Psoas muscle (tissue), 8 donors: Measurements from ENCODE around the gene KRTAP6-1. TPM values are rescaled to one million over a fixed set of nuclear protein-coding genes. Genes with fewer than 3 reads are reported as not detected.

Experiments
- ATAC-seq, 4 donors: fragments of 200-7000 bp; cut with Tn5 transposase; one replicate each; pipeline ENCODE4 v1.9.1; 2020; ENCODE audit warnings: moderate library complexity in 3 of 4, mild to moderate bottlenecking in 2 of 4
- DNase-seq, 2 donors: peaks; one replicate each; pipeline ENCODE4 v3.0.0-alpha.2; 2020
- H3K27ac ChIP-seq: fragments of 200-600 bp; one replicate; pipeline ENCODE4 v1.8.0; 2022
- H3K27me3 ChIP-seq, 3 donors: fragments of 200-600 bp in 1 of 3; one replicate each; pipeline versions ENCODE4 v1.6.1 to v1.8.0; 2013 to 2022; ENCODE audit warnings: low read length in 2 of 3, mild to moderate bottlenecking in 2 of 3, moderate library complexity in 1 of 3; ENCODE audit not compliant: insufficient read depth in 3 of 3
- H3K36me3 ChIP-seq, 2 donors: fragments of 200-600 bp in 1 of 2; one replicate each; pipeline versions ENCODE4 v1.6.1 to v1.8.0; 2013 to 2022; ENCODE audit warnings: low read depth in 1 of 2, mild to moderate bottlenecking in 1 of 2, moderate library complexity in 1 of 2; ENCODE audit not compliant: insufficient read depth in 1 of 2
- H3K4me1 ChIP-seq: fragments of 200-600 bp; one replicate; pipeline ENCODE4 v1.8.0; 2022
- H3K4me3 ChIP-seq: fragments of 200-600 bp; one replicate; pipeline ENCODE4 v1.8.0; 2022; ENCODE audit warnings: mild to moderate bottlenecking
- H3K9me3 ChIP-seq: fragments of 200-600 bp; one replicate; pipeline ENCODE4 v1.8.0; 2022
- CTCF ChIP-seq: fragments of 200-600 bp; IDR thresholded peaks from one replicate; pipeline ENCODE4 v1.8.0; 2022; ENCODE audit warnings: antibody characterized with exemption
- WGBS, 3 donors: extraction: QIAGEN DNeasy Blood & Tissue Kit; methylation state at CpG; one replicate each; pipeline versions ENCODE4 v1.1.6 to v1.1.7; 2013; 5-methylcytosine and 5-hydroxymethylcytosine counted together
- intact Hi-C, 2 donors: fragments of 100-400 bp; cut with DNase I; formaldehyde crosslinking; loops; one replicate each; pipeline versions ENCODE4 v1.11.0 to v1.14.2; 2022
- polyA plus RNA-seq, 3 donors: library from polyadenylated mRNA; stranded (reverse); fragments of 200-250 nt; gene quantifications; one replicate each; pipeline ENCODE4 v1.2.3, GENCODE V29; 2013
- total RNA-seq, 4 donors: library from RNA; stranded (reverse); fragmentation: NEBNext Ultra II Directional in 2 of 4; extraction: Animal tissue kit (Norgen Biotek cat#: 25700) in 2 of 4; gene quantifications; one replicate each; pipeline versions ENCODE4 v1.2.1 to v1.2.4, GENCODE V29; 2021 to 2023
- donor health status: healthy with polysubstance abuse.
- donor health status: DM: no; HTN: no; CAD: no; lungs with moderate emphysema.
- donor health status: Bipolar disorder and iron deficiency.
- donor health status: healthy.
- donor health status: DM: yes; HTN: yes; CAD: no.
- donor health status: DM: no; HTN: no; CAD: no.
- donor health status: DM: no; HTN: no; CAD: no.
- donor health status: DM: yes; HTN: yes; CAD: no.

KRTAP6-1 gene
- total and polyA plus RNA-seq, 7 donors: not detected

- no peak for ATAC-seq
- H3K27me3 ChIP-seq: no peaks in the 10 kb centered on the region
- no peak for TF ChIP-seq CTCF
- intact Hi-C loops: no loop called here
- H3K9me3 ChIP-seq: no peaks in the 10 kb centered on the region
- 37 to 46% (median 38%) methylated on average over 1 of the region's 1 CpG for WGBS, 3 donors
- DNase-seq: no peak
- H3K4me3 ChIP-seq: no peak overlapping the region
- H3K27ac ChIP-seq: no peak overlapping the region
- no peaks in the 10 kb centered on the region for H3K36me3 ChIP-seq
- no peaks in the 10 kb centered on the region for H3K4me1 ChIP-seq
Measured at GRCh38 chr21:30582870-30583269, 30.9 kb downstream of the KRTAP6-1 start.

GRCh38 chr21:30580132-30580531 lies 33.6 kb downstream of the KRTAP6-1 start:
- Histone ChIP-seq H3K27me3 (no peaks in the 10 kb centered on the region), H3K27ac (no peak overlapping the region), H3K4me3 (no peak overlapping the region), H3K36me3 (no peaks in the 10 kb centered on the region), H3K4me1 (no peaks in the 10 kb centered on the region), H3K9me3 (no peaks in the 10 kb centered on the region)
- WGBS, 3 donors: 56 to 65% (median 64%) methylated on average over 3 of the region's 3 CpGs
- ATAC-seq (no peak), DNase-seq (no peak)
- intact Hi-C loops: no loop called here
- TF ChIP-seq CTCF: no peak

- no peaks in the 10 kb centered on the region for H3K9me3 ChIP-seq
- ATAC-seq (no peak), DNase-seq (no peak)
- no peak for TF ChIP-seq CTCF
- no peaks in the 10 kb centered on the region for H3K27me3 ChIP-seq
- H3K4me3 ChIP-seq: no peak overlapping the region
- H3K27ac ChIP-seq: no peak overlapping the region
- WGBS, 3 donors: 31 to 46% (median 38%) methylated on average over 1 of the region's 1 CpG
- no peaks in the 10 kb centered on the region for H3K36me3 ChIP-seq
- no peaks in the 10 kb centered on the region for H3K4me1 ChIP-seq
- intact Hi-C loops: no loop called here
Measured at GRCh38 chr21:30579346-30579745, 34.4 kb downstream of the KRTAP6-1 start.

- intact Hi-C loops: no loop called here
- Histone ChIP-seq H3K9me3 (no peaks in the 10 kb centered on the region), H3K4me1 (no peaks in the 10 kb centered on the region), H3K4me3 (no peak overlapping the region), H3K36me3 (no peaks in the 10 kb centered on the region), H3K27me3 (no peaks in the 10 kb centered on the region), H3K27ac (no peak overlapping the region)
- no peak for DNase-seq
- no peak for ATAC-seq
- TF ChIP-seq CTCF: no peak
Measured at GRCh38 chr21:30577766-30578165, 36.0 kb downstream of the KRTAP6-1 start.

GRCh38 chr21:30567617-30568016 lies 46.1 kb downstream of the KRTAP6-1 start:
- TF ChIP-seq CTCF: no peak
- intact Hi-C loops: no loop called here
- Histone ChIP-seq H3K9me3 (no peaks in the 10 kb centered on the region), H3K36me3 (no peaks in the 10 kb centered on the region), H3K27me3 (no peaks in the 10 kb centered on the region), H3K27ac (no peak overlapping the region), H3K4me3 (no peak overlapping the region), H3K4me1 (no peaks in the 10 kb centered on the region)
- no peak for DNase-seq
- no peak for ATAC-seq
